T-helper 1 cell treated with Interleukin-12 subunit alpha and Interleukin-12 subunit beta and Interleukin-4 antibody, amounts not matched to agents 30 μg/mL and 1 μg/mL, for 36 hours (primary cell): Measurements from ENCODE around the gene SLC2A3.
"Not testable (repeated sequence)": the region's sequence is repeated elsewhere in the genome, so short reads cannot be mapped to it uniquely, and the experiment has no call there.

ENCODE experiments used
- H3K27ac Mint-ChIP-seq: one replicate; pipeline ENCODE4 v1.8.0; 2021; ENCODE audit warnings: mild to moderate bottlenecking, mixed read lengths
- H3K27me3 Mint-ChIP-seq: one replicate; pipeline ENCODE4 v1.8.0; 2021; ENCODE audit warnings: low read depth, mixed read lengths
- H3K36me3 Mint-ChIP-seq: one replicate; pipeline ENCODE4 v1.8.0; 2021; ENCODE audit warnings: low read depth, mixed read lengths
- H3K4me1 Mint-ChIP-seq: one replicate; pipeline ENCODE4 v1.8.0; 2021; ENCODE audit warnings: low read depth, mixed read lengths
- H3K4me3 Mint-ChIP-seq: one replicate; pipeline ENCODE4 v1.8.0; 2021; ENCODE audit warnings: mild to moderate bottlenecking, moderate library complexity, mixed read lengths
- H3K9me3 Mint-ChIP-seq: one replicate; pipeline ENCODE4 v1.8.0; 2021; ENCODE audit warnings: mixed read lengths

The SLC2A3 gene

GRCh38 chr12:7934091-7934888 lies 1.7 kb downstream of the SLC2A3 start:
- Mint-ChIP-seq H3K36me3 (peaks cover 20% of the 10 kb centered on the region), H3K4me3 (no peak overlapping the region), H3K27ac (no peak overlapping the region), H3K9me3 (no peaks in the 10 kb centered on the region), H3K4me1 (peaks cover 23% of the 10 kb centered on the region), H3K27me3 (no peaks in the 10 kb centered on the region)

DNA sequence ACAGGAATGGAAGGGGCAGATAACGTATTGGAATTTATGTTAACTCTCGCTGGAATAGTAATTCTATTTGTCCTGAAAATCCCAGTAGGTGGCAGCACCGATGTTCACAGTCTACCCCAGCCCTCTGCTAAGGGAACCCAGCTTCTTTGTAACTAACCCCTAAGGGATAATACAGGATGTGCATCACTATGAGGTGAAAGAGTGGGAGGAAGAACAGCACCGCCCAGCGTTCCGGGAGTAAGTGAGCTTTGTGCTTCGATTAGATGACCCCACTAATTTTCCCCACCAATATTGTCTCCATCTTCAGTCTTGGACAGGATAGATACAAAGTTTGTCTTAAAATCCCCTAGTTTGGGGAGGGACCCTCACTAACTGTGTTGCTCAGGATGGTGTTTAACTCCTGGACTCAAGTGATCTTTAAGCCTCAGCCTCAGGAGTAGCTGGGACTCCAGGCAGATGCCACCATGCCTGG lies 2.7 kb downstream of the SLC2A3 start:
- peaks cover 29% of the 10 kb centered on the region for H3K36me3 Mint-ChIP-seq
- H3K4me3 Mint-ChIP-seq = no peak overlapping the region
- H3K4me1 Mint-ChIP-seq = peaks cover 31% of the 10 kb centered on the region
- no peaks in the 10 kb centered on the region for H3K9me3 Mint-ChIP-seq
- no peaks in the 10 kb centered on the region for H3K27me3 Mint-ChIP-seq
- no peak overlapping the region for H3K27ac Mint-ChIP-seq

DNA sequence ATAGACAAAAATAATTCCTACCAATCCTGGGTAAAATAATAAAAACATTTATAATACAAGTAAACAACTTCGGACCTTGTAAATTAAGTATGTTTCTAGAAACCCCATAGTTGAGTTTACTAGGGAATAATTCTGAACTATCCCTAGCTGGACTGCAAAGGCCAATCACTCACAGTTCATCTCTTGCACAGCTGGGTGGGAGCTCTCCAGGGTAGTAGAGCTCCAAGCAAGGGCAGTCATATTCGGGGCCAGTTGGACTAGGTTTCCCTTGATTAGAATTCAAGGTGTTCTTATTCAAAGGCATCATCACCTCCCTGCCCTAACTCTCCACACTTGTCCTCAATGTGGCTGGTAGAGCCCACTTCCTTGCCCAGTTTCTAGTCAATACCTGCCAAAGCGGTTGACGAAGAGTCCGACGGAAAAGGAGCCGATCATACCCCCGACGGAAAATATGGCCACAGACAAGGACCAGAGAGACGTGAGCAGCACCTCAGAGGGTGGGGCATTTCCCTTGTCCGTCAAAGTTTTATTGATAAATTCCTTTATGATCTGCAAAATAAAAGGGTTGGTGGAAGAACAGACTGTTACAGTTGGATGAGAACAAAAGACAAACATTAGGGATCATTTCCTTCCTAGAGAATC lies 3.3 kb downstream of the SLC2A3 start:
- not testable (repeated sequence) for H3K9me3 Mint-ChIP-seq, H3K27me3 Mint-ChIP-seq, H3K27ac Mint-ChIP-seq, H3K4me3 Mint-ChIP-seq
- Mint-ChIP-seq H3K36me3 (peaks cover 32% of the 10 kb centered on the region), H3K4me1 (peaks cover 29% of the 10 kb centered on the region)

DNA sequence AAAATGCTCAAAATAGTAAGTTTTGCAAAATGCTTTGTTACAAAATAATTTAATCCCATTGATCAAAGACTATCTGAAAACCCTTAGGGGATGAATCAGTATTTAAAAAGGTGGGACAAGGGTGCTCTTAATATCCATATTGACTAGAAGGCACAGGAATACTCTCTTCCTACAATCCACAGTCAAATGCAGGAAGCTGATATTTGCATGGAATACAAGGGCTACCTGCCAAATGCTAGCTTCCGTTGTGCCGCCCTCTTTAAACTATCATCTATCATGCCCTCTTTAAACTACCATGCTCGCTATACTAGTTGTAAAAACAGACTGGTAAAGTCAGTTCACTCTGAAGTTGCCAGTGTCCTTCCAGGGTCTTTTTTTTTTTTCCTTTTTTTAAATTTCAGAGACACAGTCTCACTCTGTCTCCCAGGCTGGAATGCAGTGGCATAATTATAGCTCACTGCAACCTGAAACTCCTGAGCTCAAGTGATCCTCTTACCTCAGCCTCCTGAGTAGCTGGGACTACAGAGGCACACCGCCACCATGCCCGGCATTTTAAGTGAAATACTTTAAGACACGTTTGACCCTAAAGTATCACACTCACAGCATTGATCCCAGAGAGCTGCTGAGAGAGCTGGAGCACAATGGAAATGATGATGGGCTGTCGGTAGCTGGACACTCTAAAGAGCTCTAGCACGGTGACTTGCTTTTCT lies 6.7 kb downstream of the SLC2A3 start:
- Mint-ChIP-seq H3K27ac (peak overlapping the region; percentile 26), H3K9me3 (no peaks in the 10 kb centered on the region), H3K4me1 (peaks cover 49% of the 10 kb centered on the region), H3K27me3 (no peaks in the 10 kb centered on the region), H3K36me3 (peaks cover 55% of the 10 kb centered on the region), H3K4me3 (peak overlapping the region; percentile 28)

GRCh38 chr12:7927470-7927869 lies 8.5 kb downstream of the SLC2A3 start:
- no peaks in the 10 kb centered on the region for H3K9me3 Mint-ChIP-seq
- H3K27ac Mint-ChIP-seq = no peak overlapping the region
- peaks cover 66% of the 10 kb centered on the region for H3K36me3 Mint-ChIP-seq
- peaks cover 54% of the 10 kb centered on the region for H3K4me1 Mint-ChIP-seq
- H3K27me3 Mint-ChIP-seq = no peaks in the 10 kb centered on the region
- peak overlapping the region; percentile 4 for H3K4me3 Mint-ChIP-seq

DNA sequence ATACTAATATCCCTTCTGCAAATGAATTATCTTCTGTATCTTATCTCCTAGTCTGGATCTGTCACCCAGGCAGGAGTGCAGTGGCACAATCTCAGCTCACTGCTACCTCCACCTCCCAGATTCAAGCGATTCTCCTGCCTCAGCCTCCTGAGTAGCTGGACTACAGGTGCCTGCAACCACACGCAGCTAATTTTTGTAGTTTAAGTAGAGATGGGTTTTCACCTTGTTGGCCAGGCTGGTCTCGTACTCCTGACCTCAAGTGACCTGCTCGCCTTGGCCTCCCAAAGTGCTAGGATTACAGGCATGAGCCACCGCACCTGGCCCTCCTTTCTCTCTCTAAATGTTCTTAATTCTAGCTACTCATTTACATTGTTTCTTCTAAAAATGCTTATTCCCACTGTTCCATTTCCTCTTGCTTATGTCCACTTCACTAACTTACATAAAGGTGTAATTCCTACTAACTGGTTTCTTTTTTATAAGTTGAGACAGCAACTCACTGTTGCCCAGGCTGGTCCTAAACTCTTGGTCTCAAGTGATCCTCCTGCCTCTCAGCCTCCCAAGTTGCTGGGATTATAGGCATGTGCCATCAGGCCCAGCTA lies 9.8 kb downstream of the SLC2A3 start:
- Mint-ChIP-seq H3K4me1 (peaks cover 57% of the 10 kb centered on the region), H3K4me3 (peak overlapping the region; percentile 40), H3K36me3 (peaks cover 71% of the 10 kb centered on the region), H3K27ac (peak overlapping the region; percentile 64)
- H3K9me3 Mint-ChIP-seq, H3K27me3 Mint-ChIP-seq: not testable (repeated sequence)

- H3K27me3 Mint-ChIP-seq = no peaks in the 10 kb centered on the region
- no peaks in the 10 kb centered on the region for H3K9me3 Mint-ChIP-seq
- H3K4me1 Mint-ChIP-seq = peaks cover 45% of the 10 kb centered on the region
- no peak overlapping the region for H3K4me3 Mint-ChIP-seq
- H3K27ac Mint-ChIP-seq = no peak overlapping the region
- peaks cover 66% of the 10 kb centered on the region for H3K36me3 Mint-ChIP-seq
Measured at GRCh38 chr12:7923241-7924236, 12.4 kb downstream of the SLC2A3 start.

- peaks cover 33% of the 10 kb centered on the region for H3K4me1 Mint-ChIP-seq
Measured at GRCh38 chr12:7921181-7921580, 14.8 kb downstream of the SLC2A3 start.

DNA sequence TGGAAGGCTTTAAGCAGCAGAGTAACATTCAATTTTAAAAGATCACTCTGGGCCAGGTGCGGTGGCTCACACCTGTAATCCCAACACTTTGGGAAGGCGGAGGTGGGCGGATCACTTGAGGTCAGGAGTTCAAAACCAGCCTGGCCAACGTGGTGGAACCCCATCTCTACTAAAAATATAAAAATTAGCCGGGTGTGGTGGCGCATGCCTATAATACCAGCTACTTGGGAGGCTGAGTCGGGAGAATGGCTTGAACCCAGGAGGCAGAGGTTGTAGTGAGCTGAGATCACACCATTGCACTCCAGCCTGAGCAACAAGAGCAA lies 17.8 kb downstream of the SLC2A3 start:
- H3K4me3 Mint-ChIP-seq, H3K27me3 Mint-ChIP-seq, H3K27ac Mint-ChIP-seq, H3K9me3 Mint-ChIP-seq: not testable (repeated sequence)
- Mint-ChIP-seq H3K4me1 (peaks cover 20% of the 10 kb centered on the region), H3K36me3 (peaks cover 34% of the 10 kb centered on the region)

More at GRCh38 chr12:7921181-7921580, 14.8 kb downstream of the SLC2A3 start:
- H3K9me3 Mint-ChIP-seq, H3K27me3 Mint-ChIP-seq, H3K4me3 Mint-ChIP-seq: not testable (repeated sequence)
- Mint-ChIP-seq H3K36me3 (peaks cover 53% of the 10 kb centered on the region), H3K27ac (peak overlapping the region; percentile 59)

GRCh38 chr12:7917392-7918267 lies 18.4 kb downstream of the SLC2A3 start:
- H3K36me3 Mint-ChIP-seq = peaks cover 32% of the 10 kb centered on the region
- H3K9me3 Mint-ChIP-seq = no peaks in the 10 kb centered on the region
- peak overlapping the region; percentile 6 for H3K27ac Mint-ChIP-seq
- peaks cover 18% of the 10 kb centered on the region for H3K4me1 Mint-ChIP-seq
- no peak overlapping the region for H3K4me3 Mint-ChIP-seq
- no peaks in the 10 kb centered on the region for H3K27me3 Mint-ChIP-seq

DNA sequence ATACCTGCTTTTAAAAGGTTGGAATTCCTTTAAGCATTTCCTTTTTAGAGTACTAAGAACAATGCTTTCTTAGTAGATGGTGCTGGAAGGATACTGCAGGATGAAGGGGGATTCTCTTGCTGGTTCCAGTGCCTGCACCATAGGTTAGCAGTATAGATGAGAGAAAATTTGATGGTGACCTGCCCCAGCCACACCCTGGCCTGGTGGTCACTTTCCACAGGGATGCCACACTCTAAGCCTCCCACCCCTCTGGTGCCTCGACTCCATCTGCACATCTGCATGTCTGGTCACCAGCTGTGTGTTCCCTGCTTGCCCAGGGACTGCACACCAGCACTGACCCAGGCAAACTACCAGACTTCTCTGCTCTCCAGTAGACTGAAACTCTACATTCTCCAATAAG lies 19.1 kb downstream of the SLC2A3 start:
- Mint-ChIP-seq H3K27me3 (no peaks in the 10 kb centered on the region), H3K36me3 (peaks cover 27% of the 10 kb centered on the region), H3K9me3 (no peaks in the 10 kb centered on the region), H3K4me3 (no peak overlapping the region), H3K27ac (peak overlapping the region; percentile 42), H3K4me1 (peaks cover 16% of the 10 kb centered on the region)

GRCh38 chr12:7915661-7916403 lies 20.2 kb downstream of the SLC2A3 start:
- H3K9me3 Mint-ChIP-seq = no peaks in the 10 kb centered on the region
- no peak overlapping the region for H3K27ac Mint-ChIP-seq
- H3K4me3 Mint-ChIP-seq = no peak overlapping the region
- H3K4me1 Mint-ChIP-seq = peaks cover 6% of the 10 kb centered on the region
- no peaks in the 10 kb centered on the region for H3K27me3 Mint-ChIP-seq
- H3K36me3 Mint-ChIP-seq = peaks cover 17% of the 10 kb centered on the region
